Calu3 (cell line): ENCODE results near the gene KIFAP3. TPM values are rescaled to one million over a fixed set of nuclear protein-coding genes. Genes with fewer than 3 reads are reported as not detected.

Experiments used
- BruUV-seq: library from RNA; stranded (reverse); fragments of 400-500 nt; replicated peaks from 2 replicates; lab custom pipeline; 2021; lab: Mats Ljungman, UMichigan
- CTCF ChIA-PET: fragments of 300-600 bp; sonication (Branson Sonifier 250); formaldehyde crosslinking; loops from one replicate; lab custom pipeline; 2022; ENCODE audit warnings: antibody characterized with exemption; lab: Charles Lee
- DNase-seq: peaks from one replicate; pipeline ENCODE4 v3.0.0; 2022
- H3K27ac Mint-ChIP-seq: one replicate; pipeline ENCODE4 v1.8.0; 2022; ENCODE audit warnings: mixed read lengths; ENCODE audit not compliant: unreplicated experiment
- H3K27me3 Mint-ChIP-seq: one replicate; pipeline ENCODE4 v1.8.0; 2022; ENCODE audit warnings: mixed read lengths; ENCODE audit not compliant: unreplicated experiment
- H3K36me3 Mint-ChIP-seq: one replicate; pipeline ENCODE4 v1.8.0; 2022; ENCODE audit warnings: mild to moderate bottlenecking, moderate library complexity, mixed read lengths; ENCODE audit not compliant: insufficient read depth, unreplicated experiment
- H3K4me1 Mint-ChIP-seq: one replicate; pipeline ENCODE4 v1.8.0; 2022; ENCODE audit warnings: mild to moderate bottlenecking, low read depth, mixed read lengths; ENCODE audit not compliant: unreplicated experiment
- H3K4me3 Mint-ChIP-seq: one replicate; pipeline ENCODE4 v1.8.0; 2022; ENCODE audit warnings: mild to moderate bottlenecking, low read depth, moderate library complexity, mixed read lengths; ENCODE audit not compliant: unreplicated experiment
- H3K9me3 Mint-ChIP-seq: one replicate; pipeline ENCODE4 v1.8.0; 2022; ENCODE audit warnings: low read depth, mixed read lengths; ENCODE audit not compliant: unreplicated experiment
- intact Hi-C: fragments of 100-400 bp; cut with micrococcal nuclease; formaldehyde crosslinking; loops from one replicate; pipeline ENCODE4 v1.10.0; 2022; ENCODE audit not compliant: unreplicated experiment
- total RNA-seq: library from RNA; stranded (reverse); gene quantifications from 2 replicates; pipeline ENCODE4 v1.2.3, GENCODE V29; 2022
- TF ChIP-seq, protein P1 (sequence below): fragments of 200-600 bp; IDR thresholded peaks from one replicate; pipeline ENCODE4 v1.8.0; 2022; ENCODE audit warnings: antibody characterized with exemption; ENCODE audit not compliant: unreplicated experiment

KIFAP3 gene
- total RNA-seq, 1 experiment from 2014 or later: 16.2 TPM

DNA sequence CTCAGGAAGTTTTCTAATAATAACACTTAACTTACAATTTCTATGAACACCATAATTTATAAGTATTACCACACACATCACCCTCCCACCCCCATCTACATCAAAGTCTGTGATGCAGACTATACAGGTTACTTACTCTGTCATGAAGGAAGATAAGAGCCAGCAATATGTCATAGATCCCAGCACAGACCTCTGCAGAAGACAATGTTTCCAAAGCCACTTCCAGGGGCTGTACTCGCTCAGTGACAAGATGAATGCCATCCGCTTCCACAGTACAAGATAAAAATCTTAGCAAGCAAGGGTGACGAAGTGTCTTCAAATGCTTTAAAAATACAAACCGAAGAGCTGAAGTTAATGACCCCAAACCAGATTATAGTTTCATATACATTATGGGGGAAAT is 196.0 kb downstream of the KIFAP3 start:
- Mint-ChIP-seq H3K9me3 (no peaks in the 10 kb centered on the region), H3K36me3 (peaks cover 55% of the 10 kb centered on the region), H3K27me3 (no peaks in the 10 kb centered on the region), H3K4me3 (no peak overlapping the region), H3K27ac (no peak overlapping the region), H3K4me1 (peaks cover 19% of the 10 kb centered on the region)
- DNase-seq: no peak
- CTCF ChIA-PET: no interaction called here
- TF ChIP-seq, protein P1, sequence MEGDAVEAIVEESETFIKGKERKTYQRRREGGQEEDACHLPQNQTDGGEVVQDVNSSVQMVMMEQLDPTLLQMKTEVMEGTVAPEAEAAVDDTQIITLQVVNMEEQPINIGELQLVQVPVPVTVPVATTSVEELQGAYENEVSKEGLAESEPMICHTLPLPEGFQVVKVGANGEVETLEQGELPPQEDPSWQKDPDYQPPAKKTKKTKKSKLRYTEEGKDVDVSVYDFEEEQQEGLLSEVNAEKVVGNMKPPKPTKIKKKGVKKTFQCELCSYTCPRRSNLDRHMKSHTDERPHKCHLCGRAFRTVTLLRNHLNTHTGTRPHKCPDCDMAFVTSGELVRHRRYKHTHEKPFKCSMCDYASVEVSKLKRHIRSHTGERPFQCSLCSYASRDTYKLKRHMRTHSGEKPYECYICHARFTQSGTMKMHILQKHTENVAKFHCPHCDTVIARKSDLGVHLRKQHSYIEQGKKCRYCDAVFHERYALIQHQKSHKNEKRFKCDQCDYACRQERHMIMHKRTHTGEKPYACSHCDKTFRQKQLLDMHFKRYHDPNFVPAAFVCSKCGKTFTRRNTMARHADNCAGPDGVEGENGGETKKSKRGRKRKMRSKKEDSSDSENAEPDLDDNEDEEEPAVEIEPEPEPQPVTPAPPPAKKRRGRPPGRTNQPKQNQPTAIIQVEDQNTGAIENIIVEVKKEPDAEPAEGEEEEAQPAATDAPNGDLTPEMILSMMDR: no peak
- intact Hi-C loops: no loop called here
- no TSS peak for BruUV-seq

DNA sequence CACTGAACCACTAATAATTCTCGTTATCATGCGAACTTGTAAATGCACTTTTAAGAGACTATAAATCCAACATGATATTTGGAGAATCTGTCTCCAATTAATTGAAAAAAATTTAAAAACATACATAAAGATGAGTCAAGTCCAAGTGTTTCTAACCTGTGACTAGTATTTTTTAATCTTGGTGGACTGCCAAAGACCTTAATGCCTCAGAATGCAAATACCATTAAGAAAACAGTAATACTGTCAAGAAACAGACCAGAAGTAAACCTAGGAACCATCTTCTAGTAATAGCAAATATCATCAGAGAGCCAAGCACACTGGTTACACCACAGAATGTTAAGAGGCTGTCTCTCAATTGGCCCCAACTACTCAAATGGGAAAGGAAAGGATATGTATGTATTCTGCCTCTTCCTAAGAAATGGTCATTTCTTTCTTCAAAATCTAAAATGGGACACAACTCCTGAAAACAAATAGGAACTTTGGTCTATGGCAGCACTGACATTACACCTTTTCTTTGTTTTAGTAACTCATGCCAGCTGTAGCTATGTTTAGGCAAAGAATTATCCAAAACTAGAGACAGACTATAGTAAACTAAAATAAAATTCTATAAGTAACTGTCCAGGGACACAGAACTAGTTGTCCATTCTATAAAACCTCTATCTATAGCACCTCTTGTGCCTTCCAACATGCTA is 196.5 kb downstream of the KIFAP3 start:
- CTCF ChIA-PET: no interaction called here
- H3K27ac Mint-ChIP-seq: no peak overlapping the region
- no TSS peak for BruUV-seq
- peaks cover 3% of the 10 kb centered on the region for H3K9me3 Mint-ChIP-seq
- H3K4me3 Mint-ChIP-seq: no peak overlapping the region
- H3K4me1 Mint-ChIP-seq: peaks cover 19% of the 10 kb centered on the region
- intact Hi-C loops: no loop called here
- H3K27me3 Mint-ChIP-seq: no peaks in the 10 kb centered on the region
- TF ChIP-seq, protein P1: no peak
- peaks cover 55% of the 10 kb centered on the region for H3K36me3 Mint-ChIP-seq
- no peak for DNase-seq

DNA sequence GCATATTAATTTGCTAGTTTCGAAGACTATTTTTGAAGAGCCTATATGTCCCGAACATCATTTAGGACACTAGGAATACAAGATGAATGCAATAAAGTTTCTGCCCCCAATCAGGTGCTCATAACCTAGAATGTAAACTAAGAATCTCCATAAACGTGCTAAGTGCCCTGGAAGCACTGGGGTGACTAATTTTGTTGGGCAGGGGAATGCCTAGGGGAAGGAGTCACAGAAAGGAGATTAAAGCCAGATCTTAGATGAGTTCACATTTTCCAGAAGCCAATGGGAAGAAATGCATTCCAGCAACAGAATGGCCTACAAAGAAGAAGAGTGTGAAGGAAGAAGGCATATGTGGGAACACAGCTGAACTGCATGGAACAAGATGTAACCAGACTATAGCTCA is 200.3 kb downstream of the KIFAP3 start:
- DNase-seq: no peak
- H3K27ac Mint-ChIP-seq: no peak overlapping the region
- no peak overlapping the region for H3K4me3 Mint-ChIP-seq
- H3K27me3 Mint-ChIP-seq: no peaks in the 10 kb centered on the region
- peaks cover 57% of the 10 kb centered on the region for H3K36me3 Mint-ChIP-seq
- intact Hi-C loops: no loop called here
- H3K4me1 Mint-ChIP-seq: peaks cover 9% of the 10 kb centered on the region
- H3K9me3 Mint-ChIP-seq: peaks cover 8% of the 10 kb centered on the region
- CTCF ChIA-PET: no interaction called here
- BruUV-seq: no TSS peak
- TF ChIP-seq, protein P1: no peak

DNA sequence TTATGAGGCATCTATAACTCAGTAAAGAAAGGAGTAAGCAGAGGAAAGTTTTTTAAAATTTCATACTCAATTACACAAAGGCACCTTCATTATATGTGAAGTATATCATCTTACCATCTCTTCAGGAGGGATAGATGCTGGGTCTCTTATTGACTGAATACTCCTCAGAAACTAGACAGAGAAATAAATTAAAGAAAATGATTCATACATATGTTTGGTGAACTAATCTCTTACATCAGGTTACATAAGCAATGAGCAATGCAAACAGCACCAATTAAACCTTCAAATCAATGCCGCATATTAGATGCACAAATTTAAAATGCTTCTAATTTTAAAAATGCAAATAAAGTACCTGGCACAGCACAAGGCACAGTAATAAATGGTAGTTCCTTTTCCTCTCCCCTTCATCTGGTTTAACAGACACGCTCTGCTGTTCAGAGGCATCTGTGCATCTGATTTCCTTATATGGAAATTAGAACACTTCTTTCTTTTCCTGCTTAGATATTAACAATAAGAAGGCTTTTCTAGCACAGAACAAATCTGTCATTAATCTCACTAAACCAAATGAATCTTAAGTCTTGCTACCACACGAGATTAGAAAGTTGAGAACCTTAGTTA is 200.8 kb downstream of the KIFAP3 start:
- no TSS peak for BruUV-seq
- peaks cover 8% of the 10 kb centered on the region for H3K9me3 Mint-ChIP-seq
- CTCF ChIA-PET: no interaction called here
- H3K4me3 Mint-ChIP-seq: no peak overlapping the region
- DNase-seq: no peak
- H3K4me1 Mint-ChIP-seq: peaks cover 8% of the 10 kb centered on the region
- no peak overlapping the region for H3K27ac Mint-ChIP-seq
- H3K27me3 Mint-ChIP-seq: no peaks in the 10 kb centered on the region
- peaks cover 56% of the 10 kb centered on the region for H3K36me3 Mint-ChIP-seq
- TF ChIP-seq, protein P1: no peak
- intact Hi-C loops: no loop called here
